Effector memory CD4-positive, alpha-beta T cell (primary cell): ENCODE results near the gene OVOL3.
A peak's percentile ranks its signal among the peaks of the same experiment; 100 is the strongest.

Experiments
- DNase-seq, 3 donors: peaks; one replicate each; pipeline ENCODE4 v3.0.0-alpha.2; 2020
- H3K27ac ChIP-seq: 2 replicates; pipeline ENCODE4 v1.7.0; 2013; ENCODE audit warnings: mild to moderate bottlenecking, low read length, moderate library complexity; ENCODE audit not compliant: insufficient read depth, poor library complexity, severe bottlenecking
- H3K27me3 ChIP-seq: replicated peaks from 2 replicates; pipeline ENCODE4 v1.7.0; 2013; ENCODE audit warnings: mild to moderate bottlenecking, low read length; ENCODE audit not compliant: insufficient read depth, control insufficient read depth, poor library complexity, severe bottlenecking
- H3K36me3 ChIP-seq: 2 replicates; pipeline ENCODE4 v1.7.0; 2013; ENCODE audit warnings: mild to moderate bottlenecking, low read length, moderate library complexity; ENCODE audit not compliant: control insufficient read depth, insufficient read depth
- H3K4me1 ChIP-seq: 2 replicates; pipeline ENCODE4 v1.7.0; 2013; ENCODE audit warnings: low read length, mild to moderate bottlenecking; ENCODE audit not compliant: control insufficient read depth, insufficient read depth, poor library complexity, severe bottlenecking
- H3K4me3 ChIP-seq: 2 replicates; pipeline ENCODE4 v1.7.0; 2013; ENCODE audit warnings: low read length, low read depth, mild to moderate bottlenecking; ENCODE audit not compliant: insufficient read depth, poor library complexity, severe bottlenecking
- H3K9me3 ChIP-seq: 2 replicates; pipeline ENCODE4 v1.7.0; 2013; ENCODE audit warnings: mild to moderate bottlenecking, low read length, moderate library complexity; ENCODE audit not compliant: control insufficient read depth

OVOL3 gene

DNA sequence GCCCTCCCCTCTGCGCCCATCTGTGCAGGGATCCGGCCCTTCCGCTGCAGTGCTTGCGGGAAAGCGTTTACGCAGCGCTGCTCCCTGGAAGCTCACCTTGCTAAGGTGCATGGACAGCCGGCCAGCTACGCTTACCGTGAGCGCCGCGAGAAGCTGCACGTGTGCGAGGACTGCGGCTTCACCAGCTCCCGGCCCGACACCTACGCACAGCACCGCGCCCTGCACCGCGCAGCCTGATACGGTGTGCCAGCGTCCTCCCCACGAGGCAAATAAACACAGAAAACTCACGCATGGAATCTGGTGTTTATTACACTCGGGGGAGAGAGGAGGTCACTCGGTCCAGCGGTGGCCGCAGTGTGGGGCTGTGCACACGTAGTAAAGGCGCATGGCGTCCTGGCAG, 2.5 kb downstream of the OVOL3 start:
- Histone ChIP-seq H3K27me3 (no peaks in the 10 kb centered on the region), H3K27ac (no peak overlapping the region), H3K4me1 (peaks cover 20% of the 10 kb centered on the region), H3K9me3 (no peaks in the 10 kb centered on the region), H3K4me3 (peak overlapping the region; percentile 80), H3K36me3 (peaks cover 32% of the 10 kb centered on the region)
- DNase-seq: no peak

DNA sequence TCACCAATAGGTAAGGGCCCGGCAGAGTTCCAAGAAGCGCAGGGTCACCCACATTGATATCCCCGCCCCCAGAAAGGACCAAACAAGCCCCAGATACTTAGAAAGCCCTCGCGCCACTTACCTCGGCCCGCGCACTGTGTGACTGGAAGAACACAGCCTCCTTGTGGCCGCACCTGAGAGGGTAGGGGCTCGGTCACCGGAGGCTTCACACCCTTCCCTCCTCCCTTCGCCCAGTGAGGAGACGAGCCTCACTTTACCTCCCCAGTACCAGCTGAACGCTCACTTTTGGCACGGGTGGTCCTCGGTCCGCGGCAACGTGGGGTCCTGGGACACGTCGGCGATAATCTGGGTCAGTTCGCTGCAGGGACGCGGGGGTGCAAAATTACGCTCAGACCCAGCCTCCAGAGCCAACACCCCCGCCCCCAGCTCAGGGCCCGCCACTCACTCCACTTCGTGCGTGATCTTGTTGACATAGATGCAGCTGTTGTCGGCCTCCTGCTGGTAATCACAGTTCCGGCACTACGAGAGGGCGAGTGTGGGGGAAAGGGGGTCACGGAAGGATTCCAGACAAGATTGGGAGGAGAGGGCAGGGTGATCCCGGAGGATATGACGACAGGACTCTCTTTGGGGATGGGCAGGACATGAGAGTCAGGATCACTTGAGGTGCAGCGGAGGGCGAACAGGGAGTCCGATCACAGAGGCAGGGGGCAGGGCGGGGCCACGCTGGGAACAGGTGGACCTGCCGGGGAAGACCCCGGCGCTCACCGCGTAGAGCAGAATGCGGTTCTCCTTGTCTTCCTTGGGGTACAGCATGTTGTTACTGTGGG, 3.2 kb downstream of the OVOL3 start:
- DNase-seq: peak in 1 of 3 donors; percentile 8
- Histone ChIP-seq H3K9me3 (no peaks in the 10 kb centered on the region), H3K27ac (peak overlapping the region; percentile 82), H3K4me1 (peaks cover 20% of the 10 kb centered on the region), H3K36me3 (peaks cover 37% of the 10 kb centered on the region), H3K27me3 (no peaks in the 10 kb centered on the region), H3K4me3 (peak overlapping the region; percentile 80)

DNA sequence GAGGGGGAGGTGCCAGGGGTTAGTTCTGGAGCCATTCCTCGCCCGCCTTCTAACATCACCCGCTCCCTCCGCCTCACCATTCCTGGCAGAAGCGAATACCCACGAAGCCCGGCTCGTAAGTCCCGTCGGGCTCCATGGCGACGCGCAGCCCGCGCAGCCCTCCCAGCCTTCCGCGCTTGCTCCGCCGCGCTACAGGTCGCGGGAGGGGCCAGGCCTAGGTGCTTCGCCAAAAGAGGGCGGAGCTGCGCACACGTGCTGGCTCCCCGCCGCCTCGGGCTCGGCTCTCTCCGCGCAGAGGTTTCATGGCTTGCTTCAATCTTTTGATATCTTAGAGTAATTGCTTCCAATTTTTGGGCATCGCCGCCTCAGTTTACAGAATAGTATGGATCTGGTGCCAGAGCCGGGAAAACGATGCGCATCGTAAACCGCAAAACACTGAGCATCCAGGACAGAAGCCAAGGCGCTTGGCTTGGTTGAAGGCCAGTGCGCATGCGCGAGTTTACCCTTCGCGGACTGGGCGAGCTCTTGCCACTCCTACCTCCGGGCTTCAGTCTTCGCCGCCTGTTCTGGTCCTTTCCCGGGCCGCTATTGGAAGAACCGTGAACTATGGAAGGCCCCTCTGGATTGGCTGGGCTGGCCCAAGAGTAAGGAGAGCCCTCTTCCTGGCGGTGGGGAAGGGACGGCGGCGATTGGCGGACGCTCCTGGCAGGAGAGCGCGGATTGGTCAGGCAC, 3.9 kb downstream of the OVOL3 start, which contains the start of gene POLR2I:
POLR2I (minus strand) TSS at position 155 of the 732 bp plus-strand sequence; CDS start at position 136, 19 bp downstream.
- Histone ChIP-seq H3K4me3 (peak within 1 kb of the TSS; percentile 80), H3K27me3 (no peaks in the 10 kb centered on the region), H3K36me3 (peaks cover 42% of the 10 kb centered on the region), H3K4me1 (peaks cover 20% of the 10 kb centered on the region), H3K9me3 (no peaks in the 10 kb centered on the region), H3K27ac (peak within 1 kb of the TSS; percentile 82)
- peak; percentile 99 for DNase-seq

DNA sequence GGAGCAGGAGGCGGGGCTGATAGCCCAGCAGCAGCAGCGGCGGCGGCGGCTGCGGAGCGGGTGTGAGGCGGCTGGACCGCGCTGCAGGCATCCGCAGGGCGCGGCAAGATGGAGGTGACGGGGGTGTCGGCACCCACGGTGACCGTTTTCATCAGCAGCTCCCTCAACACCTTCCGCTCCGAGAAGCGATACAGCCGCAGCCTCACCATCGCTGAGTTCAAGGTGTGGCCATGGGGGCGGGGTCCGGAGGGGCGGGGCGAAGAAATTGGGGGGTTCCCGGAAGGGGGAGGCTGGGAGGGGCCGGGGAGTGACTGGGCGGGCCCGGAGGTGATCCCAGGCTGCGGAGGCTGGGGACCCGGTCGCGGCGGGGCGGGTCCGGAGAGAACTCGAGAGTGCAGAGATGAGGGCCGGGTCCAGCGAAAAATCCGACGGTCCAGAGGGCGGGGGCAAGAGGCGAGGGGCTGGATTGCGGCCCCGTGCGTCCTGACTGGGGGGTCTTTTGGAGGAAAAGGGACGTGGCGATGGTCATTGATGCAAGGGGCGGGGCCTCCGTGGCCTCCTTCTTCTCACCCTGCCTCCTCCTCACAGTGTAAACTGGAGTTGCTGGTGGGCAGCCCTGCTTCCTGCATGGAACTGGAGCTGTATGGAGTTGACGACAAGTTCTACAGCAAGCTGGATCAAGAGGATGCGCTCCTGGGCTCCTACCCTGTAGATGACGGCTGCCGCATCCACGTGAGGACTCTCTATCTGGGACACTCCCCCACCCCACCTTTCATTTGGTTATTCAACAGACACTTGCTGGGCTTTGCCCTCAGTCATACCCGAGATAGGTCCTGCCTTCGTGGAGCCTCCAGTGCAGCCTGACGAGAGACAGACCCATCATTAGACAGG, 4.8 kb downstream of the OVOL3 start, which contains the start of gene TBCB:
TBCB (plus strand) TSS at position 16 of the 891 bp plus-strand sequence; CDS start at position 109, 93 bp downstream.
- H3K36me3 ChIP-seq: peaks cover 50% of the 10 kb centered on the region
- DNase-seq: peak in 2 of 3 donors; percentile 87 to 89

DNA sequence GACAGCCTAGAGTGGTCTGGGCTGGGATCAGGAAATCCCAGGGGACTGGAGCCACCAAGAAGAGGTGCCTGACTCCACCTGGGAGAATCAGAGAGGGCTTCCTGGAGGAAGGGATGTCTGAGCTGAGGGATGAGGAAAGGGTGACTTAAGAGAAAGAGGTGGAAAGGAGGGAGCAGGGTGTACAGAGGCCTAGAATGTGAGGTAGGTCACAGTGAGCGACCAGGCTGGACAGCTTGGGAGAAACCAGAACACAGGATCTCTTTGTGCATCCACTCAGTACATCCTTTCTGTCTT, 5.3 kb downstream of the OVOL3 start:
- peaks cover 50% of the 10 kb centered on the region for H3K36me3 ChIP-seq
- H3K4me1 ChIP-seq: peaks cover 20% of the 10 kb centered on the region
- H3K27ac ChIP-seq: peak overlapping the region; percentile 82
- DNase-seq: no peak
- no peaks in the 10 kb centered on the region for H3K27me3 ChIP-seq
- H3K4me3 ChIP-seq: peak overlapping the region; percentile 65
- no peaks in the 10 kb centered on the region for H3K9me3 ChIP-seq

More for the DNA sequence above, 4.8 kb downstream of the OVOL3 start, which contains the start of gene TBCB:
- peak within 1 kb of the TSS; percentile 82 for H3K27ac ChIP-seq
- H3K4me1 ChIP-seq: peaks cover 20% of the 10 kb centered on the region
- no peaks in the 10 kb centered on the region for H3K27me3 ChIP-seq
- H3K9me3 ChIP-seq: no peaks in the 10 kb centered on the region
- H3K4me3 ChIP-seq: peak within 1 kb of the TSS; percentile 80

DNA sequence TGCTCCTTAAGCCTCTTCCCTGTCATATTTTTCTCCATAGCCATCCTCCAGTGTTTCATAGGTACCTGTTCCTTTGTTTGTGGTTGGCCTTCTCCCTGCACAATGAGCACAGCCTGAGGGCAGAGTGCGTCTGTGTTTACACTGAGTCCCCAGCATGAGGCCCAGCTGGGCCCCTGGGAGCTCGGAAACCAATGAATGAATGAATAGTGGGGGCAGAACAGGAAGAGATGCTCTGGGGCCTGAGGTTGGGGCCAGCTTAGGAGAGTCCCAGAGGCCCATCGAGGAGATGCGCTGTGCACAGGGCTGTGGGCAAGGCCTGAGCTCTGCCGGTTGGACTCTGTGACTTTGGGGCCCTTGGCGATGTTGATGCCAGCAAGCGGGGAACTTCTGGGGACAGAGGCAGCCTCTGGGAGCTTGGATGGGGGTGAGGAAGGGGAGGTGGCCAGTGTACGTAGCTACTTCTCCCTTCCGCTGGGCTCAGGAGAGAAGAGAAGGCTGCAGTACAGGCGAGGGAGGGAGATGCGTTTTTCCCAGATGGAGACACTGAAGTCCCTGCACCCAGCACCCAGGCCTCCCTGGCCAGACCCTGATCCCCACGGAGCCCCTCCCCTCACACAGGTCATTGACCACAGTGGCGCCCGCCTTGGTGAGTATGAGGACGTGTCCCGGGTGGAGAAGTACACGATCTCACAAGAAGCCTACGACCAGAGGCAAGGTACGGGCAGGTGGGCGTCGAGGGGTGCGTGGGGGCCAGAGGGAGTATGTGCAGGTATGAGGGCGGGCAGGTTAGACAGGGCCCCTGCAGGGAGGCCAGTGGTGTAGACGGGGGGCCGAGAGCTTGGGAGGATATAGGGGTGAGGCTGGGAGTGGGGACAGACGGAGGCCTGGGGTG, 9.4 kb downstream of the OVOL3 start:
- no peaks in the 10 kb centered on the region for H3K9me3 ChIP-seq
- no peak overlapping the region for H3K4me3 ChIP-seq
- peaks cover 11% of the 10 kb centered on the region for H3K4me1 ChIP-seq
- H3K27me3 ChIP-seq: no peaks in the 10 kb centered on the region
- no peak overlapping the region for H3K27ac ChIP-seq
- H3K36me3 ChIP-seq: peaks cover 59% of the 10 kb centered on the region
- DNase-seq: no peak

DNA sequence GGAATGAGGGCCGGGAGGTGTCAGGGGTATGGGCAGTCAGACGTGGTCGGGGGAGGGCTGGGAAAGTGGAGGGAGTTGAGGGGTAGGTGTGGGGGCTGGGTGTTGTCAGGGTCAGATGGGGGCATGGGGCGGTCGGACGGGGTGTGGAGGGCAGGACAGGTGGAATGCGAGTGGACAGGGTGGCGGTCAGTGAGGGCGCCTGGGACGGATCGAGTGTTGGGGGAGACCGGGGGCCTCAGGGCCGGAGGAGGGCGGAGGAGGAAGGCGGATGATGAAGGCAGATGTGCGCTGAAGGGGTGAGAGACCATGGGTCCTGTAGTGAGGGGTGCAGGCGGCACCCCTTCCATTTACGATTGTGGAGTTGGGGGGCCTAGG, 10.0 kb downstream of the OVOL3 start:
- no peak overlapping the region for H3K4me3 ChIP-seq
- H3K36me3 ChIP-seq: peaks cover 65% of the 10 kb centered on the region
- H3K4me1 ChIP-seq: peaks cover 6% of the 10 kb centered on the region
- H3K27ac ChIP-seq: no peak overlapping the region
- H3K9me3 ChIP-seq: no peaks in the 10 kb centered on the region
- no peak for DNase-seq
- no peaks in the 10 kb centered on the region for H3K27me3 ChIP-seq

DNA sequence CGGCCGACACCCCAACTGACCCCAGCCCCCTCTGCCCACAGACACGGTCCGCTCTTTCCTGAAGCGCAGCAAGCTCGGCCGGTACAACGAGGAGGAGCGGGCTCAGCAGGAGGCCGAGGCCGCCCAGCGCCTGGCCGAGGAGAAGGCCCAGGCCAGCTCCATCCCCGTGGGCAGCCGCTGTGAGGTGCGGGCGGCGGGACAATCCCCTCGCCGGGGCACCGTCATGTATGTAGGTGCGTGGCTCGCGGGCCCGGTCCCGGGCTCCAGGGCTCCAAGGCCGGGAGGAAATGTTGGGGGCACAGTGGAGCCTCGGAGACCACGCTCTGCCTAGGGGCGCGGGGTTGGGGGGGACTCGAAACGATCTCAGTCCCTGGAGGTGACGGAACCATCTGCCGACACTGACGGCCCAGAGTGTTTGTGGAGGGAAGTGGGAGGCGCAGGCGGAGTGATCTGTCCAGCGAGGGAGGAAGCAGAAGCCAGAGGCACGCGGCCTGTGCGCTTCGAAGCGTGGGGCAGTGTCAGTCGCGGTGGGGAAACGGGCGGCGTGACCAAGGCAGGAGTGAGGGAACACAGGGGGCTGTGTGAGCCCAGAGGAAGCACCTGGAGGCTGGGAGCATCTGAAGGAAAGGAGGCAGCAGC, 10.7 kb downstream of the OVOL3 start:
- H3K36me3 ChIP-seq: peaks cover 65% of the 10 kb centered on the region
- H3K27me3 ChIP-seq: no peaks in the 10 kb centered on the region
- no peak overlapping the region for H3K4me3 ChIP-seq

More for the DNA sequence above, 10.7 kb downstream of the OVOL3 start:
- no peak for DNase-seq
- Histone ChIP-seq H3K4me1 (no peaks in the 10 kb centered on the region), H3K9me3 (no peaks in the 10 kb centered on the region), H3K27ac (no peak overlapping the region)
